Stimulated activated memory B cell treated with anti-CD40 and anti-IgM and Interleukin-4, amounts not matched to agents 10 μg/mL and 1 μg/mL and 100 μg/mL, for 72 hours (primary cell): Measurements from ENCODE around the gene DSG4.

Experiments
- ATAC-seq: fragments of 150-1000 bp; cut with Tn5 transposase; 2 replicates; pipeline ENCODE4 v1.10.0; 2021
- H3K27ac Mint-ChIP-seq: one replicate; pipeline ENCODE4 v1.8.0; 2022; ENCODE audit warnings: mild to moderate bottlenecking, mixed read lengths
- H3K27me3 Mint-ChIP-seq: one replicate; pipeline ENCODE4 v1.8.0; 2022; ENCODE audit warnings: mixed read lengths
- H3K36me3 Mint-ChIP-seq: one replicate; pipeline ENCODE4 v1.8.0; 2022; ENCODE audit warnings: mixed read lengths
- H3K4me1 Mint-ChIP-seq: one replicate; pipeline ENCODE4 v1.8.0; 2022; ENCODE audit warnings: mixed read lengths
- H3K4me3 Mint-ChIP-seq: one replicate; pipeline ENCODE4 v1.8.0; 2022; ENCODE audit warnings: mild to moderate bottlenecking, moderate library complexity, mixed read lengths
- H3K9me3 Mint-ChIP-seq: one replicate; pipeline ENCODE4 v1.8.0; 2022; ENCODE audit warnings: mixed read lengths

The DSG4 gene

DNA sequence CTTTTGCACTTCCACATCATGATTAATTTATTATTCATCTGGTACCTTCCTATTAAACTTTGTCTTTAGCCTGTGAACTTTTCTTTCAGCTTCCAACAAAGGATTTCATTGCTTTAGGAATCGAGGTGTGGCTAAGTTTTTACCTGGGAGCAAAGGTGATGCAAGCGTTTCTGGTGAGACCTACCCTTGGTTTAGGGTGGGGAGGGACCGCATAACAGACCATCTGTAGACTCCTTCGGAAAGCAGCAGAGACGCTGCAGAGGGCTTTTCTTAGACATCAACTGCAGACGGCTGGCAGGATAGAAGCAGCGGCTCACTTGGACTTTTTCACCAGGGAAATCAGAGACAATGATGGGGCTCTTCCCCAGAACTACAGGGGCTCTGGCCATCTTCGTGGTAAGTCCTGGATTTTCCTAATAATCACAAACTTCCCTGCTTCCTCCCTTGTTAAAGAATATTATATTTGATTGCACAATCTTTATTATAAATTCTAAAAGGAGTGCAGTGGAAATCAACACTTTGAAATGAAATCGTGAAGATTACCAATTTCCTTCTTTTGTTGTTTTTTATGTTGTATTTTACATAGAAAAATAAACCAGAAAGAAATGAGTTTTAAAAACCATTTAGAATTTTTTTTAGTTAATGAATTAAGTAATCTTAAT lies 71.1 kb downstream of the DSG4 start, which contains the start of gene DSG3:
DSG3 (plus strand) TSS at position 212 of the 662 bp plus-strand sequence; CDS start at position 349, 137 bp downstream.
- Mint-ChIP-seq H3K4me3 (no peak within 1 kb of the TSS), H3K36me3 (no peaks in the 10 kb centered on the region), H3K27me3 (no peaks in the 10 kb centered on the region), H3K4me1 (no peaks in the 10 kb centered on the region), H3K27ac (no peak within 1 kb of the TSS), H3K9me3 (no peaks in the 10 kb centered on the region)
- no peak for ATAC-seq

GRCh38 chr18:31450409-31450808 lies 73.8 kb downstream of the DSG4 start:
- H3K9me3 Mint-ChIP-seq = no peaks in the 10 kb centered on the region
- H3K36me3 Mint-ChIP-seq = no peaks in the 10 kb centered on the region
- H3K27me3 Mint-ChIP-seq = no peaks in the 10 kb centered on the region
- no peak for ATAC-seq
- no peaks in the 10 kb centered on the region for H3K4me1 Mint-ChIP-seq
- H3K4me3 Mint-ChIP-seq = no peak overlapping the region
- H3K27ac Mint-ChIP-seq = no peak overlapping the region

- no peaks in the 10 kb centered on the region for H3K9me3 Mint-ChIP-seq
Measured at GRCh38 chr18:31451625-31452024, 75.0 kb downstream of the DSG4 start.

GRCh38 chr18:31454066-31454708 lies 77.6 kb downstream of the DSG4 start:
- ATAC-seq = no peak
- H3K4me3 Mint-ChIP-seq = no peak overlapping the region
- no peak overlapping the region for H3K27ac Mint-ChIP-seq
- H3K27me3 Mint-ChIP-seq = no peaks in the 10 kb centered on the region
- H3K4me1 Mint-ChIP-seq = no peaks in the 10 kb centered on the region
- H3K36me3 Mint-ChIP-seq = no peaks in the 10 kb centered on the region
- H3K9me3 Mint-ChIP-seq = no peaks in the 10 kb centered on the region

More at GRCh38 chr18:31451625-31452024, 75.0 kb downstream of the DSG4 start:
- no peak overlapping the region for H3K4me3 Mint-ChIP-seq
- no peak for ATAC-seq
- no peaks in the 10 kb centered on the region for H3K36me3 Mint-ChIP-seq
- no peaks in the 10 kb centered on the region for H3K27me3 Mint-ChIP-seq
- H3K27ac Mint-ChIP-seq = no peak overlapping the region
- H3K4me1 Mint-ChIP-seq = no peaks in the 10 kb centered on the region
